ENCODE measurements around the gene SLC6A16. TPM values are rescaled to one million over a fixed set of nuclear protein-coding genes. Genes with fewer than 3 reads are reported as not detected.

The SLC6A16 gene
- total RNA-seq, 1 experiment from 2014 or later = not detected

GRCh38 chr19:49243129-49243528 is 81.9 kb downstream of the SLC6A16 start:
- ChIA-PET CTCF (interaction anchor here (0.6 to 1.2 kb wide), 3 partner anchors 18 to 85 kb away, joined by 3 to 4 read pairs (median 4); no protein-coding TSS in a partner anchor), POLR2A (interaction anchor here (0.5 kb wide), 1 partner anchor 347 kb away, joined by 3 read pairs; no protein-coding TSS in a partner anchor)
- Mint-ChIP-seq H3K27me3 (ENCODE audit: insufficient read depth, unreplicated experiment) (peaks cover 3% of the 10 kb centered on the region), H3K36me3 (ENCODE audit: insufficient read depth, unreplicated experiment) (no peaks in the 10 kb centered on the region), H3K4me1 (ENCODE audit: insufficient read depth, unreplicated experiment) (no peaks in the 10 kb centered on the region), H3K4me3 (ENCODE audit: unreplicated experiment) (no peak overlapping the region), H3K9me3 (ENCODE audit: unreplicated experiment) (no peaks in the 10 kb centered on the region), H3K27ac (ENCODE audit: low read depth, unreplicated experiment) (no peak overlapping the region)
- BruUV-seq (replicated peaks) = no TSS peak
- no peak for TF ChIP-seq CTCF (IDR thresholded peaks at IDR 0.05; ENCODE audit: unreplicated experiment)
- DNase-seq (ENCODE audit: unreplicated experiment) = no peak
- intact Hi-C loops (cut with micrococcal nuclease) = no loop called here

GRCh38 chr19:49241769-49242168 is 83.2 kb downstream of the SLC6A16 start:
- Mint-ChIP-seq H3K27me3 (ENCODE audit: insufficient read depth, unreplicated experiment) (peaks cover 12% of the 10 kb centered on the region), H3K4me3 (ENCODE audit: unreplicated experiment) (no peak overlapping the region), H3K36me3 (ENCODE audit: insufficient read depth, unreplicated experiment) (no peaks in the 10 kb centered on the region), H3K4me1 (ENCODE audit: insufficient read depth, unreplicated experiment) (no peaks in the 10 kb centered on the region), H3K9me3 (ENCODE audit: unreplicated experiment) (no peaks in the 10 kb centered on the region), H3K27ac (ENCODE audit: low read depth, unreplicated experiment) (no peak overlapping the region)
- CTCF ChIA-PET = interaction anchor here (0.6 to 4.5 kb wide), 4 partner anchors 15 to 79 kb away, joined by 3 to 39 read pairs (median 5); no protein-coding TSS in a partner anchor
- POLR2A ChIA-PET = no interaction called here
- intact Hi-C loops (cut with micrococcal nuclease) = no loop called here
- TF ChIP-seq CTCF (IDR thresholded peaks at IDR 0.05; ENCODE audit: unreplicated experiment) = no peak
- no peak for DNase-seq (ENCODE audit: unreplicated experiment)
- no TSS peak for BruUV-seq (replicated peaks)

Small RNA genes within 50 kb of the gene (microRNA-seq; reads per million reads assigned to microRNA genes)
- not detected for gene MIR4324

Other genes with a start within 250 kb of the SLC6A16 start
- gene SNRNP70, start 239.7 kb downstream of the SLC6A16 start, total RNA-seq (2022) = 199 and 200 TPM in 2 replicates
- 2.6 and 3.2 TPM in 2 replicates for gene LIN7B, start 210.8 kb downstream of the SLC6A16 start, total RNA-seq (2022)
- 2.4 and 3.2 TPM in 2 replicates for gene C19orf73, start 206.0 kb downstream of the SLC6A16 start, total RNA-seq (2022)
- 6.7 and 8.0 TPM in 2 replicates for gene PPFIA3, start 205.6 kb downstream of the SLC6A16 start, total RNA-seq (2022)
- gene HRC, start 169.8 kb downstream of the SLC6A16 start, total RNA-seq (2022) = not detected in 2 replicates
- 21.2 and 21.4 TPM in 2 replicates for gene TRPM4, start 167.4 kb downstream of the SLC6A16 start, total RNA-seq (2022)
- gene CD37, start 10.2 kb upstream of the SLC6A16 start, total RNA-seq (2022) = not detected in 2 replicates
- gene TEAD2, start 37.2 kb upstream of the SLC6A16 start, total RNA-seq (2022) = 3.5 and 6.2 TPM in 2 replicates
- gene DKKL1, start 38.7 kb upstream of the SLC6A16 start, total RNA-seq (2022) = 0.56 TPM in 1 of 2 replicates, not detected in the other
- gene KASH5, start 63.1 kb upstream of the SLC6A16 start, total RNA-seq (2022) = not detected in 2 replicates
- gene PTH2, start 98.2 kb upstream of the SLC6A16 start, total RNA-seq (2022) = not detected in 2 replicates
- gene GFY, start 100.2 kb upstream of the SLC6A16 start, total RNA-seq (2022) = not detected in 2 replicates
- not detected in 2 replicates for gene SLC17A7, start 116.3 kb upstream of the SLC6A16 start, total RNA-seq (2022)
- gene PIH1D1, start 126.6 kb upstream of the SLC6A16 start, total RNA-seq (2022) = 86.3 and 116 TPM in 2 replicates
- 28.4 and 34.2 TPM in 2 replicates for gene ALDH16A1, start 128.0 kb upstream of the SLC6A16 start, total RNA-seq (2022)
- 1.5 and 3.6 TPM in 2 replicates for gene FLT3LG, start 149.0 kb upstream of the SLC6A16 start, total RNA-seq (2022)
- 3,716 and 3,819 TPM in 2 replicates for gene RPL13A, start 162.4 kb upstream of the SLC6A16 start, total RNA-seq (2022)
- 2,096 and 2,306 TPM in 2 replicates for gene RPS11, start 171.2 kb upstream of the SLC6A16 start, total RNA-seq (2022)
- gene FCGRT, start 187.5 kb upstream of the SLC6A16 start, total RNA-seq (2022) = not detected in 2 replicates
- not detected in 2 replicates for gene RCN3, start 202.8 kb upstream of the SLC6A16 start, total RNA-seq (2022)